Activated CD8-positive, alpha-beta T cell treated with anti-CD3 and anti-CD28 coated beads, Interleukin-2, amount 10 ng/mL, durations not matched to agents 7 days and 5 days (primary cell): Measurements from ENCODE around the gene NMRK2. TPM values are rescaled to one million over a fixed set of nuclear protein-coding genes. Genes with fewer than 3 reads are reported as not detected.
"Not testable (repeated sequence)": the region's sequence is repeated elsewhere in the genome, so short reads cannot be mapped to it uniquely, and the experiment has no call there.

ENCODE experiments used
- ATAC-seq: fragments of 150-1000 bp; cut with Tn5 transposase; one replicate; pipeline ENCODE4 v1.10.0; 2021; ENCODE audit warnings: moderate library complexity
- CTCF ChIA-PET: fragments of 350-600 bp; sonication (Branson Sonifier 250); formaldehyde crosslinking; loops from one replicate; lab custom pipeline; 2021; ENCODE audit warnings: antibody characterized with exemption; lab: Charles Lee
- POLR2A ChIA-PET: fragments of 350-600 bp; sonication (Branson Sonifier 250); formaldehyde crosslinking; loops from one replicate; lab custom pipeline; 2021; ENCODE audit warnings: antibody characterized with exemption; lab: Charles Lee
- DNase-seq: peaks from one replicate; pipeline ENCODE4 v3.0.0-alpha.2; 2020
- H3K27ac Mint-ChIP-seq: one replicate; pipeline ENCODE4 v1.8.0; 2021; ENCODE audit warnings: mild to moderate bottlenecking, mixed read lengths
- H3K27me3 Mint-ChIP-seq: one replicate; pipeline ENCODE4 v1.8.0; 2021; ENCODE audit warnings: low read depth, mixed read lengths
- H3K36me3 Mint-ChIP-seq: one replicate; pipeline ENCODE4 v1.8.0; 2021; ENCODE audit warnings: low read depth, mixed read lengths
- H3K4me1 Mint-ChIP-seq: one replicate; pipeline ENCODE4 v1.8.0; 2021; ENCODE audit warnings: low read depth, mixed read lengths
- H3K4me3 Mint-ChIP-seq: one replicate; pipeline ENCODE4 v1.8.0; 2021; ENCODE audit warnings: mild to moderate bottlenecking, mixed read lengths
- H3K9me3 Mint-ChIP-seq: one replicate; pipeline ENCODE4 v1.8.0; 2022; ENCODE audit warnings: mixed read lengths; ENCODE audit not compliant: insufficient read depth
- total RNA-seq, 2 experiments: library from RNA; stranded (reverse); gene quantifications; one replicate each; pipeline ENCODE4 v1.2.3, GENCODE V29; 2021

The NMRK2 gene
- not detected for total RNA-seq

GRCh38 chr19:3932931-3933810 is at the start of gene NMRK2:
NMRK2 (plus strand) TSS chr19:3933069; CDS start chr19:3933672, 603 bp downstream.
- H3K27me3 Mint-ChIP-seq: peaks cover 14% of the 10 kb centered on the region
- H3K9me3 Mint-ChIP-seq: no peaks in the 10 kb centered on the region
- no peak within 1 kb of the TSS for H3K27ac Mint-ChIP-seq
- POLR2A ChIA-PET: no interaction called here
- ATAC-seq (no peak), DNase-seq (no peak)
- H3K4me3 Mint-ChIP-seq: no peak within 1 kb of the TSS
- H3K36me3 Mint-ChIP-seq: no peaks in the 10 kb centered on the region
- no peaks in the 10 kb centered on the region for H3K4me1 Mint-ChIP-seq
- CTCF ChIA-PET: no interaction called here

- DNase-seq (no peak), ATAC-seq (no peak)
- no peaks in the 10 kb centered on the region for H3K36me3 Mint-ChIP-seq
- H3K9me3 Mint-ChIP-seq: no peaks in the 10 kb centered on the region
- ChIA-PET CTCF (interaction anchor here (1.4 kb wide), 1 partner anchor 69 kb away, joined by 3 read pairs; no protein-coding TSS in a partner anchor), POLR2A (interaction anchor here (0.5 kb wide), 1 partner anchor 135 kb away, joined by 5 read pairs; no protein-coding TSS in a partner anchor)
- H3K4me3 Mint-ChIP-seq: no peak overlapping the region
- no peaks in the 10 kb centered on the region for H3K4me1 Mint-ChIP-seq
- no peaks in the 10 kb centered on the region for H3K27me3 Mint-ChIP-seq
- H3K27ac Mint-ChIP-seq: no peak overlapping the region
These were observed 42.3 kb upstream of the NMRK2 start for GRCh38 chr19:3890591-3890990.

- no peaks in the 10 kb centered on the region for H3K27me3 Mint-ChIP-seq
- no peak for DNase-seq
- ATAC-seq: no peak
- ChIA-PET POLR2A (no interaction called here), CTCF (no interaction called here)
- no peak overlapping the region for H3K4me3 Mint-ChIP-seq
- peaks cover under 1% of the 10 kb centered on the region for H3K9me3 Mint-ChIP-seq
- H3K36me3 Mint-ChIP-seq: no peaks in the 10 kb centered on the region
- peaks cover 7% of the 10 kb centered on the region for H3K4me1 Mint-ChIP-seq
- no peak overlapping the region for H3K27ac Mint-ChIP-seq
These were observed 39.2 kb upstream of the NMRK2 start for GRCh38 chr19:3893509-3894179.

- POLR2A ChIA-PET: interaction anchor here (0.6 kb wide), 1 partner anchor 51 kb away, joined by 3 read pairs; no protein-coding TSS in a partner anchor
- H3K27ac Mint-ChIP-seq, H3K36me3 Mint-ChIP-seq, H3K9me3 Mint-ChIP-seq, H3K4me3 Mint-ChIP-seq, ATAC-seq, DNase-seq, H3K27me3 Mint-ChIP-seq, CTCF ChIA-PET, H3K4me1 Mint-ChIP-seq: not testable (repeated sequence)
These were observed 37.9 kb upstream of the NMRK2 start for GRCh38 chr19:3894959-3895358.

- DNase-seq: no peak
- Mint-ChIP-seq H3K4me3 (no peak overlapping the region), H3K36me3 (peaks cover 2% of the 10 kb centered on the region), H3K9me3 (peaks cover 5% of the 10 kb centered on the region), H3K27me3 (no peaks in the 10 kb centered on the region), H3K27ac (no peak overlapping the region), H3K4me1 (peaks cover 9% of the 10 kb centered on the region)
- ChIA-PET CTCF (no interaction called here), POLR2A (interaction anchor here (0.6 kb wide), 1 partner anchor 50 kb away, joined by 3 read pairs; no protein-coding TSS in a partner anchor)
- ATAC-seq: no peak
These were observed 37.1 kb upstream of the NMRK2 start for GRCh38 chr19:3895788-3896187.

- no peaks in the 10 kb centered on the region for H3K27me3 Mint-ChIP-seq
- H3K4me1 Mint-ChIP-seq: peaks cover 9% of the 10 kb centered on the region
- DNase-seq (peak; percentile 74), ATAC-seq (peak; percentile 36)
- peak overlapping the region; percentile 78 for H3K27ac Mint-ChIP-seq
- POLR2A ChIA-PET: interaction anchor here (0.7 kb wide), 1 partner anchor 342 kb away, joined by 3 read pairs; no protein-coding TSS in a partner anchor
- CTCF ChIA-PET: interaction anchor here (1.2 kb wide), 1 partner anchor 242 kb away, joined by 4 read pairs; no protein-coding TSS in a partner anchor
- peak overlapping the region; percentile 21 for H3K4me3 Mint-ChIP-seq
- peaks cover 5% of the 10 kb centered on the region for H3K9me3 Mint-ChIP-seq
- peaks cover 2% of the 10 kb centered on the region for H3K36me3 Mint-ChIP-seq
These were observed 34.9 kb upstream of the NMRK2 start for GRCh38 chr19:3897936-3898335.

GRCh38 chr19:3898426-3898825 is 34.4 kb upstream of the NMRK2 start:
- ATAC-seq: no peak
- Mint-ChIP-seq H3K36me3 (peaks cover 2% of the 10 kb centered on the region), H3K27ac (peak overlapping the region; percentile 78), H3K9me3 (peaks cover 5% of the 10 kb centered on the region), H3K4me3 (no peak overlapping the region), H3K27me3 (no peaks in the 10 kb centered on the region), H3K4me1 (peaks cover 9% of the 10 kb centered on the region)
- ChIA-PET POLR2A (no interaction called here), CTCF (interaction anchor here (1.2 kb wide), 1 partner anchor 241 kb away, joined by 4 read pairs; no protein-coding TSS in a partner anchor)
- DNase-seq: no peak

GRCh38 chr19:3899531-3900294 is 33.2 kb upstream of the NMRK2 start:
- Mint-ChIP-seq H3K9me3 (peaks cover 5% of the 10 kb centered on the region), H3K36me3 (peaks cover 2% of the 10 kb centered on the region), H3K27me3 (no peaks in the 10 kb centered on the region), H3K4me3 (no peak overlapping the region), H3K4me1 (peaks cover 9% of the 10 kb centered on the region), H3K27ac (no peak overlapping the region)
- ChIA-PET POLR2A (no interaction called here), CTCF (no interaction called here)
- ATAC-seq (no peak), DNase-seq (no peak)

GRCh38 chr19:3902317-3902973 is 30.4 kb upstream of the NMRK2 start:
- CTCF ChIA-PET: no interaction called here
- Mint-ChIP-seq H3K27me3 (no peaks in the 10 kb centered on the region), H3K36me3 (peaks cover 2% of the 10 kb centered on the region), H3K4me3 (no peak overlapping the region), H3K4me1 (peaks cover 9% of the 10 kb centered on the region), H3K9me3 (peaks cover 5% of the 10 kb centered on the region), H3K27ac (no peak overlapping the region)
- no peak for ATAC-seq
- no peak for DNase-seq
- POLR2A ChIA-PET: no interaction called here

- no peaks in the 10 kb centered on the region for H3K27me3 Mint-ChIP-seq
- ATAC-seq: no peak
These were observed 28.6 kb upstream of the NMRK2 start for GRCh38 chr19:3904233-3904632.

More at GRCh38 chr19:3904233-3904632, 28.6 kb upstream of the NMRK2 start:
- H3K4me1 Mint-ChIP-seq: no peaks in the 10 kb centered on the region
- H3K36me3 Mint-ChIP-seq: no peaks in the 10 kb centered on the region
- ChIA-PET POLR2A (interaction anchor here (0.7 kb wide), 1 partner anchor 78 kb away, joined by 3 read pairs; no protein-coding TSS in a partner anchor), CTCF (no interaction called here)
- H3K27ac Mint-ChIP-seq: no peak overlapping the region
- DNase-seq: no peak
- no peaks in the 10 kb centered on the region for H3K9me3 Mint-ChIP-seq
- no peak overlapping the region for H3K4me3 Mint-ChIP-seq
